ENCODE results near the gene TASP1. TPM values are rescaled to one million over a fixed set of nuclear protein-coding genes. Genes with fewer than 3 reads are reported as not detected.

TASP1 gene
- total RNA-seq, 2 donors from 2014 or later = 15.8 to 16.6 TPM

GRCh38 chr20:13395232-13395631 lies 243.5 kb downstream of the TASP1 start:
- peaks cover 14% of the 10 kb centered on the region for H3K4me1 Mint-ChIP-seq
- no peaks in the 10 kb centered on the region for H3K9me3 Mint-ChIP-seq
- 88 to 94% methylated on average over 1 of the region's 1 CpG for WGBS, 2 experiments (ENCODE audit: insufficient coverage in 1 of 2, insufficient read length in 1 of 2)

DNA sequence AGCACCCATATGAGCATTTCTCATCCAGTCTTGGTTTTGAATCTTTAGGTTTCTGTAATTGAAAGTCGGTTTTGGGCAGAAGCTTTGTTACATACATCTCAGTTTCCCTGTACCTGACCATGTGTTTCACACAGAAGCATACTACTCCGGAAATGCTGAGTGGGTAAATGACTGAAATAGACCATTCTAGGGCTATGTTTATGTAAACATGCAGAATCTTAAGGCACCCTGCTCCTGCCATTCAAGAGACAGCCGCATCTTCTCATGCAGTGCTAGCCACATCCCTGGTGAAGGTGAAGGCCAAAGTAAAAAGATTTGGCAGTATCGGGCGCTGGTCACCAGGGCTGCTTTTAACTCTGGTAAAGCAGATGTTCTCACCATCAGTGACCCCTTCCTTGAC lies 246.3 kb downstream of the TASP1 start:
- no peak overlapping the region for H3K4me3 Mint-ChIP-seq
- no peak overlapping the region for H3K27ac Mint-ChIP-seq
- Histone ChIP-seq H3K4me3 (ENCODE audit: low read length) (no peak overlapping the region), H3K4me1 (ENCODE audit: control insufficient read depth, insufficient read depth, low read length) (no peaks in the 10 kb centered on the region), H3K27me3 (ENCODE audit: control insufficient read depth, insufficient read depth, low read length, poor library complexity, severe bottlenecking) (no peaks in the 10 kb centered on the region), H3K9ac (ENCODE audit: extremely low read depth, low read length, poor library complexity, severe bottlenecking) (no peak overlapping the region), H3K9me3 (ENCODE audit: control insufficient read depth, low read length) (peaks cover 10% of the 10 kb centered on the region), H3K36me3 (ENCODE audit: control insufficient read depth, insufficient read depth, low read length) (peaks cover 9% of the 10 kb centered on the region), H3K27ac (ENCODE audit: low read depth, low read length) (no peak overlapping the region)
- no peaks in the 10 kb centered on the region for H3K9me3 Mint-ChIP-seq
- H3K27me3 Mint-ChIP-seq (ENCODE audit: insufficient read depth) = no peaks in the 10 kb centered on the region
- DNase-seq = no peak
- WGBS, 2 experiments (ENCODE audit: insufficient coverage in 1 of 2, insufficient read length in 1 of 2) = 80 to 96% methylated on average over 1 to 5 of the region's 5 CpGs
- peaks cover 35% of the 10 kb centered on the region for H3K36me3 Mint-ChIP-seq (ENCODE audit: low read depth)
- peaks cover 10% of the 10 kb centered on the region for H3K4me1 Mint-ChIP-seq
- TF ChIP-seq, protein P1, sequence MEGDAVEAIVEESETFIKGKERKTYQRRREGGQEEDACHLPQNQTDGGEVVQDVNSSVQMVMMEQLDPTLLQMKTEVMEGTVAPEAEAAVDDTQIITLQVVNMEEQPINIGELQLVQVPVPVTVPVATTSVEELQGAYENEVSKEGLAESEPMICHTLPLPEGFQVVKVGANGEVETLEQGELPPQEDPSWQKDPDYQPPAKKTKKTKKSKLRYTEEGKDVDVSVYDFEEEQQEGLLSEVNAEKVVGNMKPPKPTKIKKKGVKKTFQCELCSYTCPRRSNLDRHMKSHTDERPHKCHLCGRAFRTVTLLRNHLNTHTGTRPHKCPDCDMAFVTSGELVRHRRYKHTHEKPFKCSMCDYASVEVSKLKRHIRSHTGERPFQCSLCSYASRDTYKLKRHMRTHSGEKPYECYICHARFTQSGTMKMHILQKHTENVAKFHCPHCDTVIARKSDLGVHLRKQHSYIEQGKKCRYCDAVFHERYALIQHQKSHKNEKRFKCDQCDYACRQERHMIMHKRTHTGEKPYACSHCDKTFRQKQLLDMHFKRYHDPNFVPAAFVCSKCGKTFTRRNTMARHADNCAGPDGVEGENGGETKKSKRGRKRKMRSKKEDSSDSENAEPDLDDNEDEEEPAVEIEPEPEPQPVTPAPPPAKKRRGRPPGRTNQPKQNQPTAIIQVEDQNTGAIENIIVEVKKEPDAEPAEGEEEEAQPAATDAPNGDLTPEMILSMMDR (conservative IDR thresholded peaks at IDR 0.05) = no peak

More at GRCh38 chr20:13395232-13395631, 243.5 kb downstream of the TASP1 start:
- Mint-ChIP-seq H3K36me3 (ENCODE audit: low read depth) (peaks cover 22% of the 10 kb centered on the region), H3K27me3 (ENCODE audit: insufficient read depth) (no peaks in the 10 kb centered on the region), H3K27ac (no peak overlapping the region), H3K4me3 (no peak overlapping the region)
- Histone ChIP-seq H3K27ac (ENCODE audit: low read depth, low read length) (no peak overlapping the region), H3K4me1 (ENCODE audit: control insufficient read depth, insufficient read depth, low read length) (no peaks in the 10 kb centered on the region), H3K9ac (ENCODE audit: extremely low read depth, low read length, poor library complexity, severe bottlenecking) (no peak overlapping the region), H3K27me3 (ENCODE audit: control insufficient read depth, insufficient read depth, low read length, poor library complexity, severe bottlenecking) (no peaks in the 10 kb centered on the region), H3K4me3 (ENCODE audit: low read length) (no peak overlapping the region), H3K9me3 (ENCODE audit: control insufficient read depth, low read length) (peaks cover 7% of the 10 kb centered on the region), H3K36me3 (ENCODE audit: control insufficient read depth, insufficient read depth, low read length) (no peaks in the 10 kb centered on the region)
- TF ChIP-seq, protein P1 (conservative IDR thresholded peaks at IDR 0.05) = no peak
- no peak for DNase-seq

- Histone ChIP-seq H3K27ac (ENCODE audit: low read depth, low read length) (no peak overlapping the region), H3K27me3 (ENCODE audit: control insufficient read depth, insufficient read depth, low read length, poor library complexity, severe bottlenecking) (no peaks in the 10 kb centered on the region), H3K4me1 (ENCODE audit: control insufficient read depth, insufficient read depth, low read length) (no peaks in the 10 kb centered on the region), H3K9ac (ENCODE audit: extremely low read depth, low read length, poor library complexity, severe bottlenecking) (no peak overlapping the region), H3K36me3 (ENCODE audit: control insufficient read depth, insufficient read depth, low read length) (peaks cover 10% of the 10 kb centered on the region), H3K9me3 (ENCODE audit: control insufficient read depth, low read length) (peaks cover 14% of the 10 kb centered on the region), H3K4me3 (ENCODE audit: low read length) (no peak overlapping the region)
- WGBS, 2 experiments (ENCODE audit: insufficient coverage in 1 of 2, insufficient read length in 1 of 2) = 75 to 94% methylated on average over 1 to 2 of the region's 3 CpGs
- H3K9me3 Mint-ChIP-seq = peaks cover 1% of the 10 kb centered on the region
- no peak overlapping the region for H3K27ac Mint-ChIP-seq
- peaks cover 48% of the 10 kb centered on the region for H3K36me3 Mint-ChIP-seq (ENCODE audit: low read depth)
- no peak for DNase-seq
- peaks cover 10% of the 10 kb centered on the region for H3K4me1 Mint-ChIP-seq
- TF ChIP-seq, protein P1 (conservative IDR thresholded peaks at IDR 0.05) = no peak
- no peaks in the 10 kb centered on the region for H3K27me3 Mint-ChIP-seq (ENCODE audit: insufficient read depth)
- H3K4me3 Mint-ChIP-seq = no peak overlapping the region
These were observed 249.6 kb downstream of the TASP1 start for GRCh38 chr20:13389115-13389514.

All from endodermal cell (in vitro differentiated cells).